GM23338 (cell line): ENCODE data around the gene STAC. TPM values are rescaled to one million over a fixed set of nuclear protein-coding genes. Genes with fewer than 3 reads are reported as not detected.
"Not testable (repeated sequence)": the region's sequence is repeated elsewhere in the genome, so short reads cannot be mapped to it uniquely, and the experiment has no call there.

ENCODE experiments used
- ATAC-seq: fragments of 200-7000 bp; cut with Tn5 transposase; 3 replicates; pipeline ENCODE4 v1.9.1; 2020
- DNase-seq: peaks from one replicate; pipeline ENCODE4 v3.0.0-alpha.2; 2015; ENCODE audit warnings: low spot score
- H2AFZ ChIP-seq: fragments of 200-600 bp; sonication (generic); 2 replicates; pipeline ENCODE4 v1.8.0; 2016; ENCODE audit warnings: antibody characterized with exemption, mild to moderate bottlenecking, moderate library complexity
- H3F3A ChIP-seq: fragments of 200-600 bp; sonication (generic); replicated peaks from 2 replicates; pipeline ENCODE4 v1.8.0; 2017; ENCODE audit warnings: antibody characterized with exemption, mixed run types, low read depth
- H3K27ac ChIP-seq: fragments of 200-600 bp; sonication (generic); 2 replicates; pipeline ENCODE4 v1.6.1; 2016; ENCODE audit warnings: low read depth
- H3K27me3 ChIP-seq: fragments of 200-600 bp; sonication (generic); 2 replicates; pipeline ENCODE4 v1.8.0; 2016; ENCODE audit warnings: mild to moderate bottlenecking, mixed run types, moderate library complexity; ENCODE audit not compliant: insufficient read depth
- H3K36me3 ChIP-seq: fragments of 200-600 bp; sonication (generic); 2 replicates; pipeline ENCODE4 v1.8.0; 2016; ENCODE audit warnings: mild to moderate bottlenecking; ENCODE audit not compliant: insufficient read depth
- H3K4me1 ChIP-seq: fragments of 200-600 bp; sonication (generic); 2 replicates; pipeline ENCODE4 v1.8.0; 2016; ENCODE audit warnings: mild to moderate bottlenecking, moderate library complexity; ENCODE audit not compliant: insufficient read depth
- H3K4me2 ChIP-seq: fragments of 200-600 bp; sonication (generic); 2 replicates; pipeline ENCODE4 v1.7.1; 2017; ENCODE audit warnings: mixed run types
- H3K4me3 ChIP-seq: fragments of 200-600 bp; sonication (generic); 2 replicates; pipeline ENCODE4 v1.6.1; 2016; ENCODE audit warnings: mixed run types
- H3K79me2 ChIP-seq: fragments of 200-600 bp; sonication (generic); replicated peaks from 2 replicates; pipeline ENCODE4 v1.8.0; 2017; ENCODE audit warnings: mild to moderate bottlenecking; ENCODE audit not compliant: insufficient read depth
- H3K9me2 ChIP-seq: fragments of 200-600 bp; sonication (generic); 2 replicates; pipeline ENCODE4 v1.8.0; 2017; ENCODE audit not compliant: insufficient read depth
- H4K20me1 ChIP-seq: fragments of 200-600 bp; sonication (generic); replicated peaks from 2 replicates; pipeline ENCODE4 v1.8.0; 2017; ENCODE audit warnings: mild to moderate bottlenecking; ENCODE audit not compliant: insufficient read depth
- H3K27ac Mint-ChIP-seq: 2 replicates; pipeline ENCODE4 v1.8.0; 2020; ENCODE audit warnings: inconsistent platforms, mild to moderate bottlenecking, moderate library complexity, mixed read lengths
- H3K27me3 Mint-ChIP-seq: 3 replicates; pipeline ENCODE4 v1.8.0; 2022; ENCODE audit warnings: low read depth, mild to moderate bottlenecking, moderate library complexity, mixed read lengths, inconsistent platforms; ENCODE audit not compliant: insufficient read depth, poor library complexity
- H3K36me3 Mint-ChIP-seq: 3 replicates; pipeline ENCODE4 v1.8.0; 2021; ENCODE audit warnings: low read depth, mild to moderate bottlenecking, inconsistent platforms, moderate library complexity, mixed read lengths
- H3K4me1 Mint-ChIP-seq: 3 replicates; pipeline ENCODE4 v1.8.0; 2020; ENCODE audit warnings: mild to moderate bottlenecking, inconsistent platforms, mixed read lengths
- H3K4me3 Mint-ChIP-seq: 3 replicates; pipeline ENCODE4 v1.8.0; 2021; ENCODE audit warnings: moderate library complexity, mild to moderate bottlenecking, inconsistent platforms, mixed read lengths
- H3K9me3 Mint-ChIP-seq: 3 replicates; pipeline ENCODE4 v1.8.0; 2020; ENCODE audit warnings: moderate library complexity, mild to moderate bottlenecking, inconsistent platforms, mixed read lengths
- CTCF ChIP-seq, 2 experiments: fragments of 200-600 bp in 1 of 2; sonication (generic) in 1 of 2; conservative IDR thresholded peaks; 2 replicates each; pipeline versions ENCODE4 v1.5.1 to v1.6.1; 2016 to 2017; ENCODE audit warnings: antibody characterized with exemption in 2 of 2, low read depth in 2 of 2, mild to moderate bottlenecking in 2 of 2, moderate library complexity in 1 of 2
- ETS1 ChIP-seq: IDR thresholded peaks from 2 replicates; pipeline ENCODE4 v1.6.1; 2016; ENCODE audit warnings: antibody characterized with exemption
- EZH2 ChIP-seq: fragments of 200-600 bp; sonication (generic); IDR thresholded peaks from one replicate; pipeline ENCODE4 v1.8.0; 2017; ENCODE audit warnings: antibody characterized with exemption, mild to moderate bottlenecking, low read depth; ENCODE audit not compliant: unreplicated experiment
- EZH2phosphoT487 ChIP-seq: fragments of 200-600 bp; sonication (generic); IDR thresholded peaks from one replicate; pipeline ENCODE4 v1.8.1; 2018; ENCODE audit warnings: antibody characterized with exemption; ENCODE audit not compliant: unreplicated experiment
- JUNB ChIP-seq: IDR thresholded peaks from one replicate; pipeline ENCODE4 v1.6.1; 2016; ENCODE audit warnings: antibody characterized with exemption; ENCODE audit not compliant: unreplicated experiment
- POLR2AphosphoS5 ChIP-seq: IDR thresholded peaks from 2 replicates; pipeline ENCODE4 v1.6.1; 2016; ENCODE audit warnings: antibody characterized with exemption, low read depth
- REST ChIP-seq: IDR thresholded peaks from one replicate; pipeline ENCODE4 v1.6.1; 2018; ENCODE audit warnings: antibody characterized with exemption; ENCODE audit not compliant: unreplicated experiment
- ZNF462 ChIP-seq: fragments of 250-450 bp; sonication (Bioruptor Pico); IDR thresholded peaks from 2 replicates; pipeline ENCODE4 v1.5.0; 2020; ENCODE audit warnings: mild to moderate bottlenecking, moderate library complexity
- polyA plus RNA-seq: library from polyadenylated mRNA; unstranded; fragments of >200 nt; fragmentation: Nextera tagmentation; extraction: Ambion mirVana; gene quantifications from 2 replicates; pipeline ENCODE4 v1.2.1, GENCODE V29; 2016
- total RNA-seq: library from RNA; depleted of rRNA; stranded (reverse); fragments of >200 nt; shearing (Covaris generic); gene quantifications from 2 replicates; pipeline ENCODE4 v1.2.3, GENCODE V29; 2014

STAC gene
- total and polyA plus RNA-seq, 2 experiments from 2014 or later, result 5.6 to 22.9 TPM

GRCh38 chr3:36575241-36575640, 194.9 kb downstream of the STAC start (continued):
- TF ChIP-seq CTCF (conservative IDR thresholded peaks at IDR 0.05; ENCODE audit: low read depth in 2 of 2) (no peak), EZH2phosphoT487 (no peak), POLR2AphosphoS5 (no peak)

- not testable (repeated sequence) for H3F3A ChIP-seq, H3K27ac Mint-ChIP-seq, H3K4me3 ChIP-seq, ATAC-seq, DNase-seq, H3K27me3 ChIP-seq, H2AFZ ChIP-seq, H3K4me1 ChIP-seq, H4K20me1 ChIP-seq, H3K27me3 Mint-ChIP-seq, H3K4me3 Mint-ChIP-seq, H3K4me2 ChIP-seq, H3K79me2 ChIP-seq, H3K36me3 ChIP-seq, H3K36me3 Mint-ChIP-seq, H3K27ac ChIP-seq, H3K4me1 Mint-ChIP-seq
- peaks cover 25% of the 10 kb centered on the region for H3K9me3 Mint-ChIP-seq
- peaks cover 28% of the 10 kb centered on the region for H3K9me2 ChIP-seq
Observed at GRCh38 chr3:36578418-36578817, 198.1 kb downstream of the STAC start.

GRCh38 chr3:36579746-36580145, 199.4 kb downstream of the STAC start:
- H3K4me3 ChIP-seq, result no peak overlapping the region
- H3K9me2 ChIP-seq, result peaks cover 28% of the 10 kb centered on the region
- Mint-ChIP-seq H3K36me3 (peaks cover 5% of the 10 kb centered on the region; the same call in 2 of the 3 replicates), H3K4me3 (no peak overlapping the region), H3K9me3 (peaks cover 35% of the 10 kb centered on the region), H3K27ac (no peak overlapping the region), H3K4me1 (no peaks in the 10 kb centered on the region), H3K27me3 (no peaks in the 10 kb centered on the region)
- H3K79me2 ChIP-seq, result no peaks in the 10 kb centered on the region
- H4K20me1 ChIP-seq, result no peaks in the 10 kb centered on the region
- no peak overlapping the region for H3K4me2 ChIP-seq
- ATAC-seq (no peak), DNase-seq (no peak)
- no peaks in the 10 kb centered on the region for H3K27me3 ChIP-seq
- no peak overlapping the region for H3K27ac ChIP-seq
- H3K36me3 ChIP-seq, result no peaks in the 10 kb centered on the region
- no peaks in the 10 kb centered on the region for H3F3A ChIP-seq
- H2AFZ ChIP-seq, result no peak overlapping the region
- no peaks in the 10 kb centered on the region for H3K4me1 ChIP-seq
- TF ChIP-seq JUNB (no peak), ETS1 (no peak), POLR2AphosphoS5 (no peak), ZNF462 (CRISPR knock-in tag) (no peak), EZH2 (no peak), REST (no peak)
